H9 (cell line): ENCODE measurements around the gene THAP11. TPM values are rescaled to one million over a fixed set of nuclear protein-coding genes. Genes with fewer than 3 reads are reported as not detected.
A peak's percentile ranks its signal among the peaks of the same experiment; 100 is the strongest.

ENCODE experiments used
- DNase-seq: peaks from one replicate; pipeline ENCODE4 v3.0.0-alpha.2; 2017
- H2AFZ ChIP-seq: one replicate; pipeline ENCODE4 v1.6.1; 2013; ENCODE audit warnings: mild to moderate bottlenecking, low read length, control low read depth, moderate library complexity
- H2AK5ac ChIP-seq: 2 replicates; pipeline ENCODE4 v1.6.1; 2013; ENCODE audit warnings: low read length, control low read depth, mixed read lengths; ENCODE audit not compliant: insufficient read length
- H2BK120ac ChIP-seq: one replicate; pipeline ENCODE4 v1.6.1; 2013; ENCODE audit warnings: low read depth, mild to moderate bottlenecking, low read length, control low read depth, inconsistent platforms; ENCODE audit not compliant: poor library complexity, severe bottlenecking
- H2BK12ac ChIP-seq: 2 replicates; pipeline ENCODE4 v1.6.1; 2013; ENCODE audit warnings: low read length, control low read depth, mixed read lengths, low read depth; ENCODE audit not compliant: insufficient read length
- H2BK15ac ChIP-seq: 2 replicates; pipeline ENCODE4 v1.6.1; 2013; ENCODE audit warnings: low read depth, low read length, control low read depth
- H2BK20ac ChIP-seq: one replicate; pipeline ENCODE4 v1.6.1; 2013; ENCODE audit warnings: low read depth, mild to moderate bottlenecking, low read length, control low read depth, inconsistent platforms; ENCODE audit not compliant: poor library complexity, severe bottlenecking
- H2BK5ac ChIP-seq: 2 replicates; pipeline ENCODE4 v1.6.1; 2013; ENCODE audit warnings: low read length, control low read depth, mixed read lengths; ENCODE audit not compliant: insufficient read length
- H3K14ac ChIP-seq: 2 replicates; pipeline ENCODE4 v1.6.1; 2013; ENCODE audit warnings: low read length, control low read depth; ENCODE audit not compliant: insufficient read depth
- H3K18ac ChIP-seq: 2 replicates; pipeline ENCODE4 v1.6.1; 2013; ENCODE audit warnings: low read depth, mild to moderate bottlenecking, mixed read lengths, low read length, control low read depth; ENCODE audit not compliant: insufficient read length
- H3K23ac ChIP-seq: 2 replicates; pipeline ENCODE4 v1.6.1; 2013; ENCODE audit warnings: low read length, control low read depth, mixed read lengths, low read depth; ENCODE audit not compliant: insufficient read length
- H3K23me2 ChIP-seq: 2 replicates; pipeline ENCODE4 v1.6.1; 2013; ENCODE audit warnings: low read depth, mild to moderate bottlenecking, mixed read lengths, low read length, control low read depth; ENCODE audit not compliant: insufficient read length, poor library complexity, severe bottlenecking
- H3K27ac ChIP-seq: 2 replicates; pipeline ENCODE4 v1.5.1; 2013; ENCODE audit warnings: low read length, control low read depth, mixed read lengths, low read depth; ENCODE audit not compliant: insufficient read length
- H3K27me3 ChIP-seq: 2 replicates; pipeline ENCODE4 v1.6.1; 2013; ENCODE audit warnings: low read length, control low read depth, inconsistent platforms; ENCODE audit not compliant: insufficient read depth
- H3K4ac ChIP-seq: 2 replicates; pipeline ENCODE4 v1.6.1; 2013; ENCODE audit warnings: low read depth, mild to moderate bottlenecking, control low read depth, inconsistent platforms, low read length, moderate library complexity
- H3K4me1 ChIP-seq: 2 replicates; pipeline ENCODE4 v1.6.1; 2013; ENCODE audit warnings: low read length, control low read depth, inconsistent platforms; ENCODE audit not compliant: insufficient read depth
- H3K4me2 ChIP-seq: 2 replicates; pipeline ENCODE4 v1.6.1; 2013; ENCODE audit warnings: low read length, control low read depth, mixed read lengths; ENCODE audit not compliant: insufficient read length, insufficient read depth
- H3K56ac ChIP-seq: 2 replicates; pipeline ENCODE4 v1.6.1; 2013; ENCODE audit warnings: low read depth, mild to moderate bottlenecking, mixed read lengths, low read length, control low read depth; ENCODE audit not compliant: insufficient read length
- H3K79me1 ChIP-seq: 2 replicates; pipeline ENCODE4 v1.6.1; 2013; ENCODE audit warnings: low read depth, mild to moderate bottlenecking, moderate library complexity, low read length, control low read depth, inconsistent platforms; ENCODE audit not compliant: insufficient read depth, poor library complexity, severe bottlenecking
- H3K79me2 ChIP-seq: 2 replicates; pipeline ENCODE4 v1.6.1; 2013; ENCODE audit warnings: low read length, control low read depth, inconsistent platforms; ENCODE audit not compliant: insufficient read depth
- H3K9ac ChIP-seq: 2 replicates; pipeline ENCODE4 v1.6.1; 2013; ENCODE audit warnings: low read length, control low read depth, mixed read lengths; ENCODE audit not compliant: insufficient read length; ENCODE audit errors: extremely low read depth
- H3K9me3 ChIP-seq: one replicate; pipeline ENCODE4 v1.6.1; 2013; ENCODE audit warnings: low read depth, low read length, inconsistent platforms; ENCODE audit not compliant: control insufficient read depth
- H3T11ph ChIP-seq: one replicate; pipeline ENCODE4 v1.6.1; 2013; ENCODE audit warnings: mild to moderate bottlenecking, low read length, control low read depth, inconsistent platforms
- H4K20me1 ChIP-seq: one replicate; pipeline ENCODE4 v1.6.1; 2013; ENCODE audit not compliant: control insufficient read depth, insufficient read length, insufficient read depth
- H4K5ac ChIP-seq: 2 replicates; pipeline ENCODE4 v1.6.1; 2013; ENCODE audit warnings: low read depth, mild to moderate bottlenecking, mixed read lengths, low read length, control low read depth; ENCODE audit not compliant: insufficient read length
- H4K8ac ChIP-seq: replicated peaks from 2 replicates; pipeline ENCODE4 v1.6.1; 2013; ENCODE audit warnings: low read length, control low read depth, mixed read lengths, low read depth; ENCODE audit not compliant: insufficient read length
- H4K91ac ChIP-seq: 2 replicates; pipeline ENCODE4 v1.6.1; 2013; ENCODE audit warnings: low read depth, mild to moderate bottlenecking, moderate library complexity, mixed read lengths, low read length, control low read depth; ENCODE audit not compliant: insufficient read length
- H3K27ac Mint-ChIP-seq, 3 experiments: 2 replicates in 2 of 3; 3 replicates in 1 of 3; pipeline ENCODE4 v1.8.0; 2020 to 2021; ENCODE audit warnings: mixed read lengths in 3 of 3, mild to moderate bottlenecking in 1 of 3, moderate library complexity in 1 of 3
- H3K27me3 Mint-ChIP-seq: 2 replicates; pipeline ENCODE4 v1.8.0; 2021; ENCODE audit warnings: low read depth, mild to moderate bottlenecking, moderate library complexity, mixed read lengths
- H3K36me3 Mint-ChIP-seq, 3 experiments: 2 replicates in 2 of 3; 3 replicates in 1 of 3; pipeline ENCODE4 v1.8.0; 2020 to 2021; ENCODE audit warnings: low read depth in 3 of 3, mixed read lengths in 3 of 3; ENCODE audit not compliant: insufficient read depth in 1 of 3
- H3K4me1 Mint-ChIP-seq, 2 experiments: 2 replicates each; pipeline ENCODE4 v1.8.0; 2020; ENCODE audit warnings: mixed read lengths in 2 of 2
- H3K4me3 Mint-ChIP-seq, 2 experiments: 2 replicates in 1 of 2; 3 replicates in 1 of 2; pipeline ENCODE4 v1.8.0; 2020 to 2021; ENCODE audit warnings: mild to moderate bottlenecking in 2 of 2, mixed read lengths in 2 of 2, moderate library complexity in 1 of 2
- H3K9me3 Mint-ChIP-seq, 2 experiments: 2 replicates in 1 of 2; 3 replicates in 1 of 2; pipeline ENCODE4 v1.8.0; 2020; ENCODE audit warnings: mild to moderate bottlenecking in 2 of 2, mixed read lengths in 2 of 2, moderate library complexity in 1 of 2
- CTCF ChIP-seq: fragments of 200-600 bp; sonication (generic); conservative IDR thresholded peaks from 3 replicates; pipeline ENCODE4 v1.8.0; 2021; ENCODE audit warnings: antibody characterized with exemption, mild to moderate bottlenecking
- WGBS: extraction: QIAGEN DNeasy Blood & Tissue Kit; methylation state at CpG from one replicate; pipeline ENCODE4 v1.1.7; 2013; ENCODE audit warnings: missing lambda C conversion rate, low lambda C conversion rate, mixed read lengths; ENCODE audit not compliant: insufficient read length; ENCODE audit errors: extremely low coverage; 5-methylcytosine and 5-hydroxymethylcytosine counted together
- total RNA-seq: library from RNA; stranded (reverse); gene quantifications from 2 replicates; pipeline ENCODE4 v1.2.1, GENCODE V29; 2021

THAP11 gene
- total RNA-seq, 1 experiment from 2014 or later: 48.9 TPM

GRCh38 chr16:67833415-67834241, 8.5 kb upstream of the THAP11 start:
- Histone ChIP-seq H4K91ac (no peak overlapping the region), H2BK5ac (no peak overlapping the region)
- H3K27ac Mint-ChIP-seq: peak overlapping the region in 1 of 3 experiments; percentile 27; a peak in 2 of 7 replicates

More at GRCh38 chr16:67833415-67834241, 8.5 kb upstream of the THAP11 start:
- Histone ChIP-seq H4K20me1 (no peaks in the 10 kb centered on the region), H2BK120ac (no peak overlapping the region), H3K56ac (no peak overlapping the region), H2BK20ac (no peak overlapping the region), H3K4me1 (no peaks in the 10 kb centered on the region; the same call in 1 of the 2 replicates), H3K79me2 (no peaks in the 10 kb centered on the region), H4K5ac (no peak overlapping the region), H2AFZ (no peak overlapping the region), H3K79me1 (no peaks in the 10 kb centered on the region), H3K23me2 (peaks cover 5% of the 10 kb centered on the region), H3K4ac (no peak overlapping the region), H2AK5ac (no peak overlapping the region), H3K9ac (peak overlapping the region; percentile 82), H3K4me2 (peak overlapping the region; percentile 94), H2BK15ac (no peak overlapping the region), H2BK12ac (no peak overlapping the region), H3K9me3 (no peaks in the 10 kb centered on the region), H3K18ac (no peak overlapping the region), H3K27me3 (no peaks in the 10 kb centered on the region), H3T11ph (no peak overlapping the region), H3K23ac (no peak overlapping the region), H3K14ac (no peak overlapping the region), H4K8ac (no peak overlapping the region), H3K27ac (no peak overlapping the region)
- Mint-ChIP-seq H3K4me3 (peak overlapping the region; percentile 85 to 90), H3K27me3 (peaks cover 3% of the 10 kb centered on the region), H3K36me3 (peaks cover 20 to 34% (median 33%) of the 10 kb centered on the region in 3 experiments; a peak in 6 of 7 replicates), H3K9me3 (no peaks in the 10 kb centered on the region), H3K4me1 (peaks cover 8% of the 10 kb centered on the region in 2 experiments)
- TF ChIP-seq CTCF: no peak
- WGBS: no CpG with 5 or more reads among the region's 49 CpGs
- DNase-seq: peak; percentile 93
